Tibial nerve (tissue), 4 donors: Measurements from ENCODE around the gene CCL17. TPM values are rescaled to one million over a fixed set of nuclear protein-coding genes. Genes with fewer than 3 reads are reported as not detected.
A peak's percentile ranks its signal among the peaks of the same experiment; 100 is the strongest.

Experiments used
- DNase-seq, 2 donors: peaks; one replicate each; pipeline ENCODE4 v3.0.0-alpha.2; 2019; ENCODE audit warnings: low spot score in 2 of 2
- H3K27ac ChIP-seq, 4 donors: fragments of 200-600 bp; sonication (generic) in 3 of 4; one replicate each; pipeline ENCODE4 v1.5.1; 2017 to 2019; ENCODE audit warnings: mild to moderate bottlenecking in 1 of 4
- H3K27me3 ChIP-seq, 2 donors: fragments of 200-600 bp; sonication (generic) in 1 of 2; one replicate each; pipeline versions ENCODE4 v1.5.1 to v1.6.0; 2017 to 2019
- H3K36me3 ChIP-seq, 3 donors: fragments of 200-600 bp; sonication (generic); one replicate each; pipeline ENCODE4 v1.5.1; 2018 to 2019
- H3K4me1 ChIP-seq, 4 donors: fragments of 200-600 bp; sonication (generic) in 3 of 4; one replicate each; pipeline ENCODE4 v1.5.1; 2017 to 2019
- H3K4me3 ChIP-seq, 4 donors: fragments of 200-600 bp; sonication (generic) in 3 of 4; one replicate each; pipeline ENCODE4 v1.5.1; 2017 to 2019; ENCODE audit warnings: mild to moderate bottlenecking in 1 of 4, moderate library complexity in 1 of 4
- H3K9me3 ChIP-seq, 4 donors: fragments of 200-600 bp; sonication (generic) in 3 of 4; one replicate each; pipeline ENCODE4 v1.5.1; 2017 to 2019
- EP300 ChIP-seq, 2 donors: sonication (generic); formaldehyde crosslinking; IDR thresholded peaks; one replicate each; pipeline ENCODE4 v1.6.1; 2017; ENCODE audit warnings: antibody characterized with exemption in 2 of 2, mild to moderate bottlenecking in 1 of 2
- POLR2A ChIP-seq, 2 donors: fragments of 450-650 bp; IDR thresholded peaks; one replicate each; pipeline ENCODE4 v1.6.1; 2017; ENCODE audit warnings: antibody characterized with exemption in 2 of 2, mild to moderate bottlenecking in 2 of 2, moderate library complexity in 2 of 2
- WGBS, 2 donors: methylation state at CpG; one replicate each; pipeline ENCODE4 v1.1.5; 2018; 5-methylcytosine and 5-hydroxymethylcytosine counted together
- total RNA-seq, 4 donors: library from RNA; depleted of rRNA; stranded (reverse); fragments of >200 nt; gene quantifications; one replicate each; pipeline ENCODE4 v1.1.0, GENCODE V29; 2016
- TF ChIP-seq, protein P1 (sequence below), 5 experiments: fragments of 200-600 bp in 3 of 5; fragments of 450-650 bp in 2 of 5; sonication (generic) in 3 of 5; IDR thresholded peaks; one replicate each; pipeline ENCODE4 v1.5.1; 2016 to 2019; ENCODE audit warnings: antibody characterized with exemption in 5 of 5, mild to moderate bottlenecking in 3 of 5, moderate library complexity in 2 of 5

The CCL17 gene
- total RNA-seq, 4 donors from 2014 or later, result not detected

DNA sequence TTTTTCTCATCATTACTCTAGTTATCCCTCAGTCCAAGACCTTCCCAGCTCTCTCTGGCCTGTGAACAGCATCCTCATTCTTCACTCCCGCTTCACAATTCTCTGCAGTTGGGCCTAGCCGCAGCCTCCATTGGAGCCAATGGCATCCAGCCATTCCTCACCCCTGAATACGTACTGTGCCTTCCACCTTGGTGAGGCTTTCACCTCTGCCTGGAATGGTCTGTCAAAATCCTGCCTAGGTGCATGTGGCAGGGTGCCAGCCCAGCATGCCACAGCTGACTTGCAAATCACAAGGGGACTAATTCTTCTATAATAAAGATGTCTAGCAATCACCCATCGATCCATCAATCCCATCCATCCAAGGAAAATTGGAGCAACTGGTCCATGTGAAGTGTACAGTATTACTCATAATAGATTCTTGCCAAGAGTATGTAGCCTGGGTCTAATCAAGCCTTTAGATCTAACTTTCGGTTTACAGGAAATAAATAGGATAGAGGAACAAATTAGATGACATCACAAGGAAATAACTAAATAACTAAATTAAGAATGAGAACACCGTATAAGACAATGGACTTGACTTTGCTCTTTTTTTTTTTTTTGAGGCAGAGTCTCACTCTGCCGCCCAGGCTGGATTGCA lies 37.3 kb upstream of the CCL17 start:
- Histone ChIP-seq H3K36me3 (no peaks in the 10 kb centered on the region), H3K4me3 (no peak overlapping the region), H3K4me1 (peaks cover 0 to 10% (median 2%) of the 10 kb centered on the region in 4 donors), H3K27ac (no peak overlapping the region), H3K9me3 (no peaks in the 10 kb centered on the region), H3K27me3 (no peaks in the 10 kb centered on the region)
- 72 to 78% methylated on average over 7 of the region's 7 CpGs for WGBS, 2 donors
- no peak for TF ChIP-seq EP300 (IDR thresholded peaks at IDR 0.05)
- TF ChIP-seq, protein P1, sequence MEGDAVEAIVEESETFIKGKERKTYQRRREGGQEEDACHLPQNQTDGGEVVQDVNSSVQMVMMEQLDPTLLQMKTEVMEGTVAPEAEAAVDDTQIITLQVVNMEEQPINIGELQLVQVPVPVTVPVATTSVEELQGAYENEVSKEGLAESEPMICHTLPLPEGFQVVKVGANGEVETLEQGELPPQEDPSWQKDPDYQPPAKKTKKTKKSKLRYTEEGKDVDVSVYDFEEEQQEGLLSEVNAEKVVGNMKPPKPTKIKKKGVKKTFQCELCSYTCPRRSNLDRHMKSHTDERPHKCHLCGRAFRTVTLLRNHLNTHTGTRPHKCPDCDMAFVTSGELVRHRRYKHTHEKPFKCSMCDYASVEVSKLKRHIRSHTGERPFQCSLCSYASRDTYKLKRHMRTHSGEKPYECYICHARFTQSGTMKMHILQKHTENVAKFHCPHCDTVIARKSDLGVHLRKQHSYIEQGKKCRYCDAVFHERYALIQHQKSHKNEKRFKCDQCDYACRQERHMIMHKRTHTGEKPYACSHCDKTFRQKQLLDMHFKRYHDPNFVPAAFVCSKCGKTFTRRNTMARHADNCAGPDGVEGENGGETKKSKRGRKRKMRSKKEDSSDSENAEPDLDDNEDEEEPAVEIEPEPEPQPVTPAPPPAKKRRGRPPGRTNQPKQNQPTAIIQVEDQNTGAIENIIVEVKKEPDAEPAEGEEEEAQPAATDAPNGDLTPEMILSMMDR (IDR thresholded peaks at IDR 0.05), result no peak
- TF ChIP-seq POLR2A (IDR thresholded peaks at IDR 0.05), result no peak
- DNase-seq, result no peak

DNA sequence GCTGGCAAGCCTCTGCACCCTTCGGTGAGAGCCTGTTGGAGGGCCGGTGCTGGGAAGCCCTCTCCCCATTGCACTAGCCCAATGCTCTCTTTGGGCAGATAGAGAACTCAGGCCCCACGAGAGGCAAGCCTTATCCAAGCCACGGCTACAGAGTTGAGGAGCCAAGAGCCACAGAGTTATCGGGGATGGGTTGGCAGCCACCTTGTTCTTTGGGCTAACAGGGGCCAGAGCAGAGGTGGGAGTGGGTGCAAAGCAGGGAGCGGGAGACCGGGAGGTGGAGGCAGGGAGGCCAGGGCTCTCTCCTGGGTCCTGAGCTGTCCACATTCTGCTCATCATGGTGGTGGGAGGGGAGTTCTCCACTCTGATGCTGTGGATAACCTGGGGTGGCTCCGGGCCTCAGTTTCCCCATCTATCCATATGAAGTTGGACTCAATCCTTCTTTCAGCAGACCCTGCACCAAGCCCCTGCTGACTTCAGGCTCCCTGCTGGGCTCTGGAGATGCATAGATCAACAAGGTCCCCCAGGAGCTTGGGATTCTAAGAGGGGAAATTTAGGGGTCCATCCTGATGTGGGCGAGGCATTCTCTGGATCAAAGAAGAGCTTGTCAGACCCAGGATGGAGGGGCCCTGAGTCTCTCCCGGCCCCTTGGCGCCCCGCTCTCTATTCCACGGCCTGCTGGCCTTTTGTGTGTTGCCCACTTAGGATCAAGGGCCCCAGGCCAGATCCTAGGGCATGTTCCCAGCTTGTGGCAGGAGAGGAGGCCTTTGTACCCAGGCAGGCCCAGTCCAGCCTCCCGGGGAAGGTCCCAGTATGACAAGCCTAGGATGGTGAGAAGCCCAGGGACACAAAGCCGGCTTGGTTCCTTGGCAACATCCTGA lies 32.8 kb upstream of the CCL17 start:
- Histone ChIP-seq H3K27ac (peak overlapping the region; percentile 27 to 89 (median 66)), H3K4me3 (peak overlapping the region in 2 of 4 donors; percentile 33 to 52), H3K27me3 (no peaks in the 10 kb centered on the region), H3K4me1 (peaks cover 0 to 33% (median 6%) of the 10 kb centered on the region in 4 donors), H3K36me3 (no peaks in the 10 kb centered on the region), H3K9me3 (no peaks in the 10 kb centered on the region)
- no peak for DNase-seq
- no peak for TF ChIP-seq EP300 (IDR thresholded peaks at IDR 0.05)
- TF ChIP-seq, protein P1 (IDR thresholded peaks at IDR 0.05), result no peak
- no peak for TF ChIP-seq POLR2A (IDR thresholded peaks at IDR 0.05)
- 57 to 63% methylated on average over 13 to 15 of the region's 15 CpGs for WGBS, 2 donors

DNA sequence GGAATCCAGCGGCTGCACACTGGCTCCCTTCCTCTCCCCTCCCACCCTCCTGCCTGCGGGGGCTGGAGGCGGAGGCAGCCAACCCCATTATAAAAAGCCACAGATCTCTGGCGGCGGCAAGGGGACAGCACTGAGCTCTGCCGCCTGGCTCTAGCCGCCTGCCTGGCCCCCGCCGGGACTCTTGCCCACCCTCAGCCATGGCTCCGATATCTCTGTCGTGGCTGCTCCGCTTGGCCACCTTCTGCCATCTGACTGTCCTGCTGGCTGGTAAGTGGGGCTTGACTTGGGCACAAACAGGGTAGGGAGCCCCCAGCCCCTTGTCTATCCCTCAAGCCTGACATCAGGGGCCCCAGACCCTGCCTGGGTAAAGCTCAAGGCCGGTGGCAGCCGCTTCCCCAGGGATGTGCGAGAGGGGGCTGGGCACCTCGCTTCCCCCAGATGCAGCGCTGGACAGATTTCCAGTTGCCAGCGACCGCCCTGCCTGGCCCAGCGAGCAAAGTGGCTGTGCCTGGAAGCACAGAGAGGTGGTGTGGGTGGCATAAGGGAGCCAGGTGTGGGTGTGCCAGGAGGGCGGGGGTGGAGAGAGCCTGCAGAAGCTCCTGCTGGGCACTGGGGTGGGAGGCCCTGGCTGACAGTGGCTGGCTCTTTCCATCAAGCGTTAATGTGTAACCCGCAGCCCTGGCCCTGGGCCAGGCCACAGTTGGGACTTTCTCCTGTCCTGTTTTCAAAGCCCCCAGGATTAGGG lies 32.0 kb upstream of the CCL17 start, which contains the start of gene CX3CL1:
Gene CX3CL1 (plus strand): TSS at position 119 of the 745 bp plus-strand sequence. CDS start 79 bp downstream, at position 198.
- peak within 1 kb of the TSS; percentile 64 to 89 (median 76) for H3K27ac ChIP-seq
- peak in 1 of 2 donors; percentile 83 for TF ChIP-seq EP300 (IDR thresholded peaks at IDR 0.05)
- TF ChIP-seq POLR2A (IDR thresholded peaks at IDR 0.05), result peak in 1 of 2 donors; percentile 59
- TF ChIP-seq, protein P1 (IDR thresholded peaks at IDR 0.05), result peak in 1 of 5 experiments; percentile 30
- peaks cover 0 to 33% (median 6%) of the 10 kb centered on the region in 4 donors for H3K4me1 ChIP-seq
- H3K27me3 ChIP-seq, result no peaks in the 10 kb centered on the region
- peak within 1 kb of the TSS; percentile 29 to 52 (median 37) for H3K4me3 ChIP-seq
- no peaks in the 10 kb centered on the region for H3K36me3 ChIP-seq
- DNase-seq, result peak in 1 of 2 donors; percentile 14
- WGBS, 2 donors, result 17 to 26% methylated on average over 9 to 20 of the region's 23 CpGs
- no peaks in the 10 kb centered on the region for H3K9me3 ChIP-seq

DNA sequence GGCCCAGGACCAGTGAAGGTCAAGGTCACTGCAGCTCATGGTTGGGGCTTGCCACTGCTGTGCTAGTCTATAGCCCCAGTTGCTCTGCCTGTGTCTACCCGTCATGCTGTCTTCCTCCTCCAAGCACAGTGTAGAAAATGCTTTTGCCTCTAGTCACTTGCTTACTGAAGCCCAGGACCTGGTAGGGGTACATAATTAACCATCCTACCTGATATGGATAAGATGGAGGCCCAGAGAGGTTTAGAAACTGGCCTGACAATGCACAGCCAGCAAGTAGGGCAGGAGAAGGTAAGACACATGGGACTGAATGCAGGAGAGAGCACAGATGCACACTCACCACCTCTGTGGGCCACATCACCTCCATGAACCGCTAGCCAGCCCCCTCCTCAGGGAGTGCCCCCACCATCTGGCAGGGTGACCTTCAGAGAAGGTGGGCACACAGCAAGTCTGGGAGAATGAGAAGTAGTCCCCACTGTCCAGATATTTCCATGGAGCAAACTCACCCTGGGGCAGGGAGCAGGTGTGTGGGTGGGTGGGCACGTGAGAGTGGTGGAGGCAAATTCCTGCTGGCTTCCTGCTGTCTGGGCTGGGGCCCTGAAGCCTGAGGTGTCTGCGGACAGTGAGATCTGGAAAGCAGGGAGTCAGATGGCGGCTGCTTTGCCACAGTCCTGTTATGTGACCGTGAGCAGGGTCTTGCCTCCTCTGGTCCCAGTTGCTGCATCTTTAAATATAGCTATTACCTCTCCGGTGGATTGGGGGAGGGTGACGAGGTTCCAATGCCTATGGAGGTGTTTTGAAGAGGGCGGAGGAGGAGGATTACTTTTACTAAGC lies 31.2 kb upstream of the CCL17 start:
- Histone ChIP-seq H3K4me1 (peaks cover 0 to 33% (median 6%) of the 10 kb centered on the region in 4 donors), H3K4me3 (peak overlapping the region in 3 of 4 donors; percentile 33 to 52 (median 41)), H3K27me3 (no peaks in the 10 kb centered on the region), H3K9me3 (no peaks in the 10 kb centered on the region), H3K27ac (peak overlapping the region; percentile 64 to 89 (median 76)), H3K36me3 (no peaks in the 10 kb centered on the region)
- TF ChIP-seq POLR2A (IDR thresholded peaks at IDR 0.05) (no peak), EP300 (IDR thresholded peaks at IDR 0.05) (no peak)
- TF ChIP-seq, protein P1 (IDR thresholded peaks at IDR 0.05), result no peak
- DNase-seq, result no peak
- whole genome bisulfite sequencing, 2 donors, result 76 to 77% methylated on average over 8 to 9 of the region's 9 CpGs
